GM08714 (cell line): Measurements from ENCODE around the gene MAGI1.

Source experiments
- H3K4me3 ChIP-seq: fragments of 200-500 bp; sonication (Bioruptor generic); 2 replicates; pipeline ENCODE4 v1.5.1; 2014; ENCODE audit warnings: mild to moderate bottlenecking, low read length, inconsistent platforms
- ZNF274 ChIP-seq: IDR thresholded peaks from 2 replicates; pipeline ENCODE4 v1.6.1; 2012; ENCODE audit warnings: mild to moderate bottlenecking, low read depth, low read length

MAGI1 gene

DNA sequence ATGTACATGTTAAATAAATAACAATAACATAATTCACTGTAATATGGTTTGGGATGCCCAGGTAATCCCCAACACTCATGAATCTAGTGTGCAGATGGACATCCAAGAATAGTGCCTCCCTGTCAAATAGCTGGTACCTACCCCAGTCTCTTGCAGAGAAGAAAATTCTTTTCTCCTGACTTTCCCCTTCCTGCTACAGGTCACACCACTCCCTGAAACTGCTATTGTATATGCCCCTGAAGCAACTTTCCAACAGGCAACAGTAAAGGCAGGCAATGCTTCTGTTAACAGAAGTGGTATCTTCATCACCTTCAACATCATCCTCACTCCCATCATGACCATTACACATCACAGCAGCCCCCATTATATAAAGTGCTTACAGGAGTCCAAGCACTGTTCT lies 431.6 kb downstream of the MAGI1 start:
- no peak overlapping the region for H3K4me3 ChIP-seq
- no peak for TF ChIP-seq ZNF274

DNA sequence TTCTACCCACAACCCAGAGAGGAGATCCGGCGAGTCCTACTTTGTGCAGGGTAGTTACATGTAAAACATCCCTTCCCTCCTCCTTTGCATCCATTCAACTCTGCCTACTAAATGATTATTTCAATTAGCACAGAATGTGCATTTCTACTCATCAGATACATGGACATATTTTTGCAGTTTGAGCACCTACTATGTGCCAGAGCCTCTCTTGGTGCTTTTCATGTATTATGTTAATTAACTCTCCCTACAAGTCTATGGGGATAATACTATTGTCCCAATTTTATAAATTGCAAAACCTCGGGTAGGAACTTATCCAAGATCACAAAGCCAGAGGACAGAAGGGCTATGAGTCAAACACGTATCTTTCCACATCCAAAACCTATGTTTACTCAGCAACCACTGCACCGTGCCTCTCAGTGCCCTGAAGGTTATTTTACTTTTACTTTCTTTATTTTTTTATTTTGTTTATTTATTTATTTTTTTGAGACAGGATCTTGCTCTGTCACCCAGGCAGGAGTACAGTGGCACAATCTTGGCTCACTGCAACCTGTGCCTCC lies 432.8 kb downstream of the MAGI1 start:
- no peak for TF ChIP-seq ZNF274
- H3K4me3 ChIP-seq = no peak overlapping the region

DNA sequence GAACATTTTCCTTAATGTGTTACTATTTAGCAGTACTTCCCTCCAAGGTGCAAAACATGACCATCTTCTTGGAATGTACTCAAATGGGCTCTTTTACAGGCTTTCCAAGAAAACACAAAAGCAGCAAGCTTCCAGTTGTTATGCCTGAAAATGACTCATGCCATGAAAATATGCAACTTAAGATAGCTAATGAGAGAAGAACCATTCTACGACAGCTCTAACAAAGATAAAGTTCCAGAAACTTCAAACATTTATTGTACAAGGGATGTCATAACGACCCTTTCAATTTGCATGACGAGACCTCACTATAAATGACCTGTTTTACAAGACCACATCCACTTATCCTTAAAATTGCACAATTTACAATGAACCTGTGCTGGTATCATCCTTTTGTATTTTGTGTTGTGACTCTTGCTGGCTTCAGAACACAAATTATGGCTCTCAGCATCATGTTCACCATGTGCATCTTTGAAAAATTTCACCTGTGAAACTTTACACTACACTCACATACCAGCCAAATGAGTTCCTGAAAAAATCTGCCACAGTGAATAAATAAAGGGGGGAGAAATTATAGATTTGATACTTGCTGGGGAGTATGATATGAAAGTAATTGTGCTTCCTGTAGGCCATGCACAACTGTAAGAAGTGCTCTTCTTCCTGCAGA lies 433.7 kb downstream of the MAGI1 start:
- TF ChIP-seq ZNF274 = no peak
- H3K4me3 ChIP-seq = no peak overlapping the region

DNA sequence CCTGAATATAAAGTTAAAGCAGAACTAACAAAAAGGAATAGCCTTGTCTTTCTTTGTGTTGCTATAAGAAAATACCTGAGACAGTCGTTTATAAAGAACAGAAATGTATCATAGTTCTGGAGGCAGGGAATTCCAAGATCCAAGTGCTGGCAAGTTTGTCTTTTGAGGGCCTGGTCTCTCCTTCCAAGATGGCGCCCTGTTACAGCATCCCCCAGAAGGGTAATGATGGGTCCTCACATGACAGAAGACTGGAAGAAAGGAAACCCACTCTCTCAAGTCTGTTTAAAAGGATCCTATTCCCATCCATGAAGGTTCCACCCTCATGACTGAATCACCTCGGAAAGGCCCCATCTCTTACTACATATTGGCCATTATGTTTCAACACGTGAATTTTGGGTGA lies 435.1 kb downstream of the MAGI1 start:
- H3K4me3 ChIP-seq = no peak overlapping the region
- TF ChIP-seq ZNF274 = no peak

DNA sequence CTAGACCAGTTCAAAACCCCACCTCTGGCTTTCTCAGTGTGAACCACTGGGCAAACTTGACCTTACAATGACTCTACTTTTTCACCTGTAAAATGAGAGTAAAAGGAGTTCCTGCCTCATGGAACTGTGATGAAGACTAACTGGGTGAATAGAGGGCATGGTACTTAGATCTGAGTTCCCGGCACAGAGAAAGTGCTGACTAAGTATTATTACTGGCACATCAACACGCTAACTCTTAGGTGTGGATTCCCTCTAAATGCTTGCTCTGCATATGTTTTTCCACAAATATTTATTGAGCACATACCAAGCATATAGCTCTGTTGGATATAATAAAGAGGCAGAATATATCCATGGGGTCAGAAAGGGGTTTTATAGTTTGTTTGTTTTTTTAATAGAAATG lies 437.8 kb downstream of the MAGI1 start:
- H3K4me3 ChIP-seq = no peak overlapping the region
- TF ChIP-seq ZNF274 = no peak

DNA sequence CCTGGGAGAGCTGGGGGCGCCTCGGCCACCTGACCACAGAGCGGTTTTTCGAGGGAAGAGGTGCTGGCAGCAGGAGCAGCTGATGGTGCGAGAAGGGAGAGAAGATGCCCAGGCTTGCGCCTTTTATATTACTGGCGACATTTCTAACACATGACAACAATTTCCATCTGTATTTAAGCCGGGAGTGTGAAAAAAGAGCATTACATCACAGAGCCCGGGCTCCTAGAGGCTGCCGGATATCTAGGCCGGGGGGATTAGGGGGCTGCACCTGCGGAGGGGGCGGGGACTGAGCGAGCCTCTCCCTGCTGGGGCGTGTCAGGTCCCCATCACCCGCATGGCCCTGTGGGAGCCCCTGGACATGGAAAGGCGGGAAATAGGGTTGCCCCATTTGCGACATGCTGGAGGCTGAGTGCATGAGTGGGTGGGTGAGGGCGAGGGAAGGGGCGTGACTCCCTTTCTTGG lies 440.7 kb downstream of the MAGI1 start:
- TF ChIP-seq ZNF274 = no peak
- H3K4me3 ChIP-seq = no peak overlapping the region

DNA sequence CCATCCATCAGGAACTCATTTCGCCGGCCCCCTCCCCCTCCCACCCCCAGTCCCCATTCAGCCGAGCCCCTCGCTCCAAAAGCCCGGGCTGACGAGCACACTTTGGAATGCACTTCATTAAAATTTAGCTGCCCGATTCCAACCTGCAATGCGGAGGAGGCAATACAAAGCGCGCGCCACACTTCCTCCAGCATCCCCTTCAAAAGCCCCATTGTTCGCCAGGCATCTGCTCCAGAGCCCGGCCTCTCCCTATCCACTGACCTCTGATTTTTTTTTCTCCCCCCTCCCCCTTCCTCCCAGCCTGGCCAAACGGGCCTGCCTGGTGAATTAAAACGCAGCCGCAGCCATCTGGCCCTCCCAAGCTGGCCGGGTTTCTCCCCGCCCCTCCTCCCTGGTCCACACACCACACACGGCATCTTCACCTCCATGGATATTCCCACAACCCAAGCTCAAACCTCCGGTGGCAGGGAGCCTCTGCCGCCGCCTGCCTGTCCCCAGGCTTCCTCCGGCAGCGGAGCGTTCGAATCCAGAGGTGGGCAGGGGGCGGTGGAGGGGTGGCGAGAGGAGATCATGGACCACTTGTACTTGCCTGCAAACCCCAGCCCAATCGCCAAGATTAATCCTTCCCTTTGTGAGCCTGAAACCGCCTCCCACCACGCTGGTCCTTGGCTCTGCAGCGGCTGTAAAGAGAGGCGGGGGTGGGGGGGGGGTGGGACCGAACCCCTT lies 441.3 kb downstream of the MAGI1 start:
- TF ChIP-seq ZNF274 = no peak
- no peak overlapping the region for H3K4me3 ChIP-seq

DNA sequence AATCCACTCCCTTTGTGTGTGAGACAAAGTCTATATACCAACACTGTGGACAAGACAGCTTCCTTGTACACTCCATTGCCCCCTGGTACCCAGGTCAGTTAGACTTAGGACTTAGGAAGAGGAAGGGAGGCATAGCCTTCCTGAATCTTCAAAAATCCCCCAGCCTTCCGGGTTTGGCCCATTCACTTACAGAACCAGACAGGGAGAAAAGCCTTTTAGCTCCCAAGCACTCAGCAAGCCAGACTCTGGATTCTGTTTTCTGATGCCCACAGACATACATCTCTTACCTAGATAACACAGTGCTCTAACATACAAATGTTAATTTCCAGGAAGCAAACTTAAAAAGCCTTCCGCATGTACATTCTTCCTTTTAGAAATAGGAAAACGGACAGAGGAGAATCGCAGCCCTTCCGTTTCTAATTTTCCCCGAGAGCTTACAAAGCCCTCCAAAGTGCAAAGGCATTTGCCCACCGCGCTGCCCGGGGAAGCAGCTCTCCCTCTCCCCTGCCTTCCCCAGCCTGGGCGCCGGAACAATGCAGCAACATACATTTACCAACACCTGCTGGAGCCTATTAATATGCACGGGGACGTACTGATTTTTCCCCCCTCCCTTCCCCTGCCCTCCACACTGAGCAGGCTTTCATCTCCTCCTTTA lies 442.0 kb downstream of the MAGI1 start:
- TF ChIP-seq ZNF274 = no peak
- H3K4me3 ChIP-seq = no peak overlapping the region

DNA sequence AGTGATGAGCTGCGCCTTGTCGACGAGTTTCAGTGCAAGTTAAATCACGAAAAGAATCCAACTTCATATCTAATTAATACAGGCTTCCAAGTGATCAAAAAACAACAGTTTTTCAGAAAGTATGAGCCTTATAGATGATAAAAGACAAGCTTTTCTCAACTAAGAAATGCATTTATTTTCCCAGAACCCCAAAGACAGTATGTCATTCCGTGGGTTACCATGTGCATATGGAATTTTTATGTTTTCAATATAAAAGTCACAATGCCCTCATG lies 442.8 kb downstream of the MAGI1 start:
- H3K4me3 ChIP-seq = no peak overlapping the region
- no peak for TF ChIP-seq ZNF274

DNA sequence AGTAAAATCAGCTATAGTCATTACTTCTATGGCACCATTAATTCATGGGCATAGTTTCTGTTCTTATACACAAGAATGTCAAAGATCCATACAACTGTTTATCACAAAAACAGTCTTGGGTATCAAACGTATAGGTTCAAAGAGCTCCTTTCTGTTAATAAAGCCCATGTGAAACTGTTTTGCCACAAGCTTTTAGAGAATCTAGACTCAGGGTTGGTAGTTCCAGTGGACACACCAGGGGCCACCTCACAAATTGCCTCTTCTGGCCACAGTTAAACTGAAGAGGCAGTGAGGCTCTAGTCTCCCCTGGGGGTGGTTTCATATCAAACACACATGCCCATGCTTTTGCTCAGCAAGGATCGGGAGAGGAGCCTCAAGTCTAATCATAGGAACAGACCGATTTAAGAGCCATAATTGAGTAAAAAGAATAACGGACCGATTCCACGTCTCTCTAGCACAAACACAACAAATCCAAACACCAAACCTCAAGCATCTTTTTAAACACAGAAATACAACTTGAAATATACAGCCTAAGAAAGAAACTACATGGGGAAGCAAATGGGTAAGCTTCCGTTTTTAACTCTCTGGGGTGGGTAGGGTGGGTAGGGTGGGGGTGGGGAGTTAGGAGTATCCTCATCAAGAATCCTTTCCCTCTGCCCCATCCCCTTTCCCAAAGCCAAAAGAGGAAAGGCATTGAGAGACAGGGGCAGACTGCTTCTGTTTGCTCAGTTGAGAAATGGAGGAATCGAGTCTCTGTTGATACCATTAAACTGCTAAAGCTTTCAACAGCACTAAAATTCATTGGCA lies 443.3 kb downstream of the MAGI1 start:
- TF ChIP-seq ZNF274 = no peak
- H3K4me3 ChIP-seq = no peak overlapping the region

DNA sequence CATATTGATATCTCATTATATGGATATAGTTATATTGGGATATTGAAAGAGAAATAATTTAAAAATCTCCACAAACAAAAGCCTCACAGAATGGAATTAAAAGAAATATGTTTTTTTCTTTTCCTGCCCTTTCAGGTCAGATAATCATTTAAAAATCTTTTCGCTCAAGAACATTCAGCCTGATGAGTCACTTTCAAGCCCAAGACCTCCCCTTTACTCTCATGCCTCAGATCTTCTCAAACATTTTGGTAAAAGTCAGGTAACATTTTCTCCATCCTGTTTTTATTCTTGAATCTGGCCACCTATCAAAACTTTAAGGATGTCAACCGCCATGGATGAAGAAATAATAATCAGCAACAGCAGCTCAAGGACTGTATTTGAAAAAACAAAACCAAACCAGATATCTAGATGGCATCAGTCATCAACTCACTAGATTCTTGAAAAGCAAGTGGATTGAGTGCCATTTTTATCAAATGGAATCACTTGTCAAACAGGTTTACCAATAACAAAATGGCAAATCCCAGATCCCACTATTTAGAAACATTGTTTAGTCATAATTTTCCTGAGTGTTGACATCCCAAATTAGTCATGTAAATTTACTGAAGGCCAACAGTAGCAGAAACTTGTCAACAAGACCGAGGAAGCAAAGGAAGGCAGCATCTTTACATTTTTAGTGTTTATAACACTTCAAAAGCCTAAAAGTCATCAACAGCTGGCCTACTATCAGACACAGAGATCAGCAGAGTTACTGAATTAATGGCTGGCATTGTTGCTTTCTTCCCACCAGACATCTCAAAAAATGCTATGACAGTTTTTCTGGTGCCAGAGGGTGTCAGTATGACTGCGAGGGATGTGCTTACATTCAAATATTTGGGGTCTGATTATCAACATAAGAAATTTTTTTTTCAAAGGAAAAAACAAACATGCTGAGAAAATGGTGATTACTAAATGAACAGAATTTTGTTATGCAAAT lies 444.7 kb downstream of the MAGI1 start:
- no peak overlapping the region for H3K4me3 ChIP-seq
- no peak for TF ChIP-seq ZNF274

DNA sequence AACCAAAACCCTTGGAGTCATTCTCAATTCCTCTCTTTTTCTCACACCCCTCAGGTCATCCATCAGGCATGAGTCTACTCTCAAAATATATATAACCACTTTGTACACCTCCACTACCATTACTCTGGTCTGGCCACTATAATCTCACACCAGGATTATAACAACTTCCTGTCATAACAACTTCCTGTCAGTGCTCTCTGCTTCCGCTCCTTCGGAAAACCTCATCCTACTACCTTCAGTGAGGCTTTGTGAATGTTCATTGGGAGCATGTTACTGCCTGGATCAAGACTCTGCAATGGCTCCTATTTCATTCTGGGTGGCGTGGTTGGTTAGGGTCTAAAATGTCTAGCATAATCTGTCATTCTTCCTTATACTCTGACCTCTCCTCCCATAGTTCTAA lies 447.4 kb downstream of the MAGI1 start:
- no peak overlapping the region for H3K4me3 ChIP-seq
- TF ChIP-seq ZNF274 = no peak

DNA sequence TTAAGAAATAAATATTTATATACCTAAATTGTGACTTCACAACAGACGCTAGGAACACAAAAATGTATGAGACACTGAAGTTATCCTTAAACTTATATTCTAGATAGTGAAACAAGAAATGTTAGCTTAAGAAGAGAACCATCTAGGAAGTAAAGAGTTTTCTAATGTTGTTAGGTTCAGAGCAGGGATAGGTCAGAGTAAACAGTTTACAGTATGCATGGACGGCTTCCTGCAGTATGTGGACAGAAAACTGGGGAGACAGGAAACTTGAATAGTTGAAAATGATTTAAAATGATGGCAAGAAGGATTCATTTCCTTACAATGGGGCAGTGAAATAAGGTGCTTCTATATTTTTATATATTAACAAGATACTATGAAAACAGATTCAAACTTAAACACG lies 449.8 kb downstream of the MAGI1 start:
- no peak for TF ChIP-seq ZNF274
- no peak overlapping the region for H3K4me3 ChIP-seq
